NCI-H446 treated with DMSO at 0.1 percent for 48 hours (cell line): ENCODE results near the gene MAP4K3.

Experiments
- DNase-seq: peaks from one replicate; lab custom pipeline; 2025; lab: John Stamatoyannopoulos, UW

MAP4K3 gene

DNA sequence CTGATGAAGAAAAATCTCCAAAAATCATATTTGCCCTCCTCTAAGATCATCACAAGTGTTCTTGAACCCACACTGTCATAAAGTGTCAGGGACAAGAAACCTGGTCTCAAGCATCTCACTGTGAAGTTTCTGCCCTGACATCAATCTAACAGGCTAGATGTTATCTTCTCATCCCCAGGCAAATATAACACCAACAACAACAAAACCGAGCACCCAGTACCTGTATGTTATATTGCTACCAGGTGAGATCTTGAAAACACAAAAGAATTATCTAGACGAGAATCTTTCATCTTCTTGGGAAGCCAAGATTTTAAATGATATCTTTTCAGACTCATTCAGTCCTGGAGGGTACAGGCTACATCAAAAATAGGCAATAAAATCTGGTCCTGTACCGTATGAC lies 8.8 kb upstream of the MAP4K3 start:
- no peak for DNase-seq

DNA sequence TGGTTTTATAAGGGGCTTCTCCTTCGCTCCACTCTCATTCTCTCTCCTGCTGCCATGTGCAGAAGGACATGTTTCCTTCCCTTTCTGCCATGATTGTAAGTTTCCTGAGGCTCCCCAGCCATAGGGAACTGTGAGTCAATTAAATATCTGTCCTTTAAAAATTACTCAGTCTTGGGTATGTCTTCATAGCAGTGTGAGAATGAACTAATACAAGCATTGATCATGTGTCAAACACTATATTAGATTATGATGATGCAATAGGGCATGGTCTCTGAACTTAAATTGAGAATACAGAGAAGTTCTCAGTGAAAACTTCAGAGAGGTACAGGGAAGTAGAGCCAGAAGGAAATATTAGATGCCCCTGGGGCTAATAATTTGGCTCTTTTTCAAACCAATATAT lies 5.9 kb upstream of the MAP4K3 start:
- DNase-seq, result no peak

DNA sequence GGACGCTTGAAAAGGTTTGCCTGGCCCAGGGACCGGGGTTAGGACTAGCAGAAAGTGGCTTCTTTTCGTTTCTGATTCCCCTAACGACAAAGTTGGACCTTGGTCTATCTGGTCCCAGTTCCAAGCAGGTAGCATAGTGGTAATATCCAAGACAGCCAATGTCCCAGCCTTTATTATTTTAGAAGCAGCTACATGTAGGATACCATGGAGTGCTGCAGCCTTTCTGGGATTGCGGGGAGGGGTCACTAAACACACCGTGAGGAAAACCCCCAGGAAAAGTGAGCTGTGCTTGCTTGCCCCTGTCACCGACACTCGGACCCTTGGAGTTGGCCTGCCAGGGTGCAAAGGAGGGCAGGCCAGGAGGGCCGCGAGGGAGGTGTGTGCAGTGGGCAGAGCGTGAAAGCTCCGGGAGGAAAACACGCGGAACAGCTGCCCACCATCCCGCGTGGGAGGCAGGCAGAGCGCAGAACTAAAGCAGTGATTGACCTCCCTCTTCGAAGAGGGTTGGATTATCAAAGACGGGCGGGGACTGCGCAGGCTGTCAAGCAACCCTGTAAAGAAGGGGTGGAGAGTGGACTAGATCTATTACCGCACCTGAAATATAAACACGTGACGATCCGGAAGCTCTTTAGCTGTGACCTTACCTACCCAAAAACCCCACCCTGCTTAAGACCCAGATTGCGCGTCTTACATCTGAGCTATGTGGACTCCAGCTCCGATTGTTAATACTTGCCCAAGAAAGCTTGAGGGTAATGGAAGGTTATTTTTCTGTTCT lies 624 bp upstream of the MAP4K3 start:
- peak; percentile 15 for DNase-seq

DNA sequence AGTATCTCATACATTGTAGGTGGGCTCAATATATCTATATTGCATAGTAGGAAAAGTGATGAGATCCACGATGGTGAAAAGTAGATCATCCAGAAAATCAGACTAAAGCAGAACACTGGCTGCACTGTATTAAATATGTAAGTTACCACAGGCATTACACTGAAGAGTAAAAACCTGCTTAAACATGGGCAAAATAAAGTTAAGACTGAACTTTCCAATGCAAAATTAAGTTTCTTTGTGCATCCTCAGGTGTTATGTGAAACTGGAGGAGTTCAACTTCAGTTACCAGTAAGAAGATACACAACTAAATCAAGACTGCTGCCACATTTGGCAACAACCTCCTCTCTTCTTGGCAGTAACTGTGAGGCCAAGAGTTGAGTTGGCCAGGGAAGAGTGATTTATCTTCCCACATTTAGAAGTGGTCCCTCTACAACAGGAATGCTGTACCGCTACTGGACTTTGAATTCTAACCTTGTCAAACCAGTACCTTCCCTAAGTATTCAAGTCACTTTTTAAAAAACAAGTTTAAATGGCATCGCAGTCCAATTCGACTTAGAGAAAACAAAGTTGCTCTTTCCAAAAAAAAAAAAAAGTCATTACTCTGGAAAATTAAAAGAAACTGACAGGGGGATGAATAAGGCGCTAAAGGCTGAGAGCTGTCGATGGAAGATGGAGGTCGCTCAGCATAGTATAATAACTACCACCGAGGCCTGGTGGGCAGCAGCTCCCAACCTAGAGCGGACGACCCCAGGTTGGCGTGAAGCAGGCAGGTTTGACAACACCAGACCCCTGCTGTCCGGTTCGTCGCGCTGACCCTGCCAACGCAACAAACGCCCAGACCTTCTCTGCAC lies 1.1 kb downstream of the MAP4K3 start:
- peak; percentile 65 for DNase-seq

DNA sequence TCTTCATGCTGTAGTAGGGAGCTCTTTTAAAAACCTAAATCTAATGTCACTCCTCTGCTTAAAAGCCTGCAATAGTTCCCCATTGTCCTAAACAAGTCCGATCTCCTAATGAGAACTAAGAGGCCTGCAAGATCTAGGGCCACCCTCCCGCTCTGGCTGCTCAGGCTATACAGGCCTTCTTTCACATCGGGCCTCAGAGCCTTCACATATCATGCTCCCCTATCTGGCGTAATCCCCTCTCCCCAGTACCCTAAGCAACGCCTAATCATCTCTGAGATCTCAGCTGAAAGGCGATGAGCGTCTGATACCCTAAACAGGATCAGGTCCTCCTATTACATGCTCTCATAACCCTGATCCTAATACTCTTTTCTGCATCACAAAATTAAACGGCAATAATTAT lies 1.9 kb downstream of the MAP4K3 start:
- no peak for DNase-seq

DNA sequence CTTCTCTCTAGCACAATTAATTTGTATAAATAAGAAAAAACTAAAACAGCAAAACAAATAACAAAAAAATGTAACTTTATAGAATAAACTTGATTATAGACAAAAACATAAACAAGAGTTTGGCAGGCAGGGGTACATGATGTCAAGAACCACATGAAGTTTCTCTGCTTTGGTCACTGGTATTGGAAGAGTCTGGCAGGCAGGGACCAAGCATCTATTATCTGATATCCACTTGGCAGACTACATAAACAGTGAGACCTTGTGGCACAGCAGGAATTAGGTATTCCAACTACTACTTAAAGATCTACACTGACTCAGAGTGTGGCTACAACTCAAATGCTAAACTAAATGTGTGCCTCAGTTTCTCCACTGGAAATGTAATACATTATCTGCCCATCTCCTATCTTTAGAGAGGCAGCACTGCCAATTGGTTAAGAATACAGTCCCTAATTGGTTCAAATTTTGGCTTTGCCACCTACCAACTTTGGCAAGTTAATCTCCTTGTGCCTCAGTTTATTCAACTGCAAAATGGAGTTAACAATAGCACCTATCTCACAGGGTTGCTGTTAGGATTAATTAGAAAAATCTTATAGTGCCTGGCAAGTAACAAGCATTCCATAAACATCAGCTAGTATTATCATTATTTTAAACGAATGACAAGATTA lies 2.7 kb downstream of the MAP4K3 start:
- no peak for DNase-seq

DNA sequence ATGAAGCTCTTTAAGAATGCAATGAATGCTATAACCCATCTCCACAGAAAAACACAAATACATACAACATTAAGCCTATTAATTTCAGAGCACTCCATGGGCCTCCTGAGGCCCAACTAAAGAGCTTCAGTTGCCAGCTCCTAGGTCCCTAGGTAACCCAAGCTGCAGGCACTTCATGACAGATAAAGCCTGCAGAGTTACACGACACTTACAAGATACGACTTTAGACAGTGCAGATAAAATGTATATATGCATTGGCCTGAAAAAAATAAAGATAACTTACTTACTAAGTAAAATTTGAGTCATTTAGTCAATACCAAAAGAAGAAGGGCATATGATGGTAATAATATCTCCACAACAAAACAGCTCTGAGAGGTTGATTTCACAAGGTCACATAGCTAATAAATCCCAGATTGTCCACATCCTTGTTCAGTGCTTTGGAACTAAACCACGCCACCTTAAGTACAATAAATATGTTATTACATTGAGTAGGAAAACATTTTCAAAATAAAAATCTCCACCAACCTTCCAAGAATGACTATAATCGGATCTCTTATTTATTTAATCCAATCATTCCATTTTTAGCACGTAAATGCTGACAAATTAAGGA lies 3.4 kb downstream of the MAP4K3 start:
- DNase-seq, result no peak

DNA sequence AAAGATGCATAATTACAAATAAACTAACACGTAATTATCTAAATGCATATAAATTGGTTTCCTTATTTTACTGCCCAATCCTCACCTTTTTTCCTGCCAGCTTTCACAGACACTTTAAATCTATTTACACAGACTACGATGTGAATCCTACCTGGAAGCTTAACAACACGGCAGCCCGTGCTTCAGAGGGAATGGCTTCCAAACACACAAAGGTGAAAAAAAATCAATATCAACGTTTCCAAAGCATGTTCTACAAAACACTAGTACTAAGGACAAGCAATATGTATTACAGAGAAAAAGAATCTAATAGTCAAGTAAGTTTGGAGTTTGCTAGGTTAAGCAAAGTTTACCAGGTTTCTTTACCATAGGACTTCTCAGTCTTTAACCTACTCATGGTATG lies 4.4 kb downstream of the MAP4K3 start:
- DNase-seq, result no peak

DNA sequence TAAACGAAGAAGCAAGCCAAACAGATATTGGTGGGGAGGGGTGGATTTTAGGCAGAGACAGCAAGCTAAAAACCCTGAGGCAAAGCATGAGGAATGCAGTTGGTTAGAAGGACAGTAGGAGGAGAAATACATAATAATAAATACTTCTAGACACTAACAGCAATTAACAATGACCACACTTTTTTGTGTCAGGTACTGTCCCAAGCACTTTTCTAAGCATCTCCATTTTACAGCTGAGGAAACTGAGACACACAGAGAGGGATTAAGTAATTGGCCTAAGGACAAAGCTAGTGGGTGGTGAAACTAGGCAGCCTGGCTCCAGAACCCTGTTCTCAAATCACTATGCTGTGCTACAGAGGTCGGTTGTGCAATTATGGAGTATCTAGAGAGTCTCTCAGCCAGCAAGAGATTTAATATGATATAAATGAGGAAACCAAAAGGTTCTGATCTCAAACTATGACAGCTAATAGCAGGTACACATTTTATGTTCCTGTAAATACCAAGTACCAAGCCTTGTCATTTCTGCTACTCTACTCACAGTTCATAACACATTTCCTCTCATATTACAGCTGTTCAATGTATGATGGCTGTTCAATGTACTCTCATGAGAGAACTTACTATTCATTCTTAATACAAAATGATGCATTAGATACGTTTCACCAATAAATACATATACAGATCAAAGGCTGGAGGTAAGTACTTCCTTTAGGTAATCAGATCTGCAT lies 5.3 kb downstream of the MAP4K3 start:
- DNase-seq, result no peak

DNA sequence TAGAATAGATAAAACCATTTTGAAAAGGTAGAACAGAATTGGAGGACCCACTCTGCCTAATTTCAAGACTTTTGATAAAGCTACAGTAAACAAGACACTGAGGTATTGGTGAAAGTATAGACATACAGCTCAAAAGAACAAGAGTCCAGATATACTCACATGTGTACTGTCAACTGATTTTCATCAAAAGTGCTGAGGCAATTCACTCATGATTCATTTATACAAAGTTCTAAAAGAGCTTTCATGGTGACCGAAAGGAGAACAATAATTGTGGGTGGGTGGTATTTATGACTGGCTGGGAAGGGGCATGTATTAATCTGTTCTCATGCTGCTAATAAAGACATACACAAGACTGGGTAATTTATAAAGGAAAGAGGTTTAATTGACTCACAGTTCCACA lies 7.3 kb downstream of the MAP4K3 start:
- no peak for DNase-seq

DNA sequence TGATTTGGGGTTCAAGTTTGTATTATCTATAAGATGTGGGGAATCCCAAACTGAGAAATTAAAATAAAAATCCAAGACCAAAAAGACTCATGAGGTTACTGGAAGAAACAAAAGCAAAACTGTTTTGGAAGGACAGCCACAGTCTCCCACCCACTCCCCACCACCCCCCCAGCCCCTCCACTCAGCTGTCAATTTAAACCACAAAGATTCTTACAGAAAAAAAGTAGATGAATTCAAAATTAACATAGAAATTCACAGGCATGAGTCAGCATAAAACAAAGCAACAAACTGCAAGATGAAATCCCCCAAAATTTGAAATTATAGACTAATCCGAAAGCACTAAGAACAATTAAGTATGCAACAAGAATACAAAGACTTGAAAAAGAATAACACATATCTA lies 12.1 kb downstream of the MAP4K3 start:
- no peak for DNase-seq

DNA sequence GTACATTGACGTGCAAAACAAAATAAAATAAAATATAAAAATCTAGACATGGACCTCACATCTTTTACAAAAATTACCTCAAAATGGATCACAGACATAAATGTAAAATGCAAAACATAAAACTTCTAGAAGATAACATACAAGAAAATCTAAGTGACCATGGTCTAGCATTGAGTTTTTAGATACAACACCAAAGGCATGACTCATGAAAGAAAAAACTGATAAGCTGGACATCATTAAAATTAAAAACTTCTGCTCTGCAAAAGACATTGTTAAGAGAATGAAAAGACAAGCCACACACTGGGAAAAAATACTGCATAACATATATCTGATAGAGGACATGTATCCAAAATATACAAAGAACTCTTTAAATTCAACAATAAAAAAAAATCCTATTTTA lies 14.4 kb downstream of the MAP4K3 start:
- no peak for DNase-seq

DNA sequence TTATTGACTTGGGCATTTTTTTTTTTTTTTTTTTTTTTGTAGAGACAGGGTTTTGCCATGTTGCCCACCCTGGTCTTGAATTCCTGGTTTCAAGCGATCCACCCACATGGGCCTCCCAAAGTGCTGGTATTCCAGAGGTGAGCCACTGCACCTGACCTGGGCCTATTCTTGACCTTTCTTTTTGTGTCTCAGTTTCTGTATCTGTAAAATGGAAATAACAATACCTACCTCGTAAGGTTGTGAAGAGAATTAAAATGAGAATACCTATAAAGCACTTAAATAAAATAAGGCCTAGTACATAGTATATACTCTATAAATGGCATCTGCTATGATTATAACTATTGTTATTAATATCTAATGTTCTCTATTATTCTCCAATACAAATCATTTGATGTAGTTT lies 15.7 kb downstream of the MAP4K3 start:
- no peak for DNase-seq

DNA sequence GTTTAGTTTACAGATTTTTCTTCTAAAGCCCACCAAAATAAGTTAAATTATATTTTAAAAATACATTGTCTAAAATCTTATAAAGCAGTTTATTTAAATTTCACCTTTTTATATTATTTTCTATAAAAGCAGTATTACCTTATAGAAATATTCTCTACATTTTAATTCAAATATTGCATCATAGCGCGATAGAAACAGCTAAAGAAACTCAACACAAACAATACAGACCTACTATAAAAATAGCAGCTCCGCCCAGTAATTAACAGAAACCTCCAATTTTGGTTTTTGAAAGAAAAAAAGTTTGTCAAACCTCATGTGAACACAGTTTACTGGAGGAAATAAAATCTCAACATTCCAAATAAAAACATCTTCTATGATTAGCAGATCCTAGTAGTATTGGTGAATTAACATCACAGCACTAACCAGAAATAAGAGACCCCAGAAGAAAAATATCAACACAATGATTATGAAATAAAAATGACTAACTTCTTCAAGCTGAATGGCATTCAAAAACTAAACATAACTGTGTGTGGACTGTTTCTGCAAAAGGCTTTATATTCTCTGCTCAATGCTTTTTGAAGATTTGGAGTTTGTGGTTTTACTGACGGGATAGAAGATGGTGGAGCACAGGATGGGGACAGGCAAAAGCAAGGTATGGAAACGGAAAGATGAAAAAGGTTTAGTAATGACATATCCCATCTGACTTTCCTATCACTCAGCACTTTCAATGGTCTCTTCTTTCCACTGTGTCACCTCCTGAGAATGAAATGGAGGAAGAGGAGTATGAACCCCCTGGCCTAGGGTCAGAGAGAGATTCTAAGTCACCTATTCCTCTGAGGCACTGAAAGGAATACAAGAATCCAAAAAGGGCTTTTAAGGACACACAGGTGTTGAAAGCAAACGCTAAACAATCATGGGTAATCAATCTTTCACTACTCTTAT lies 17.5 kb downstream of the MAP4K3 start:
- no peak for DNase-seq

DNA sequence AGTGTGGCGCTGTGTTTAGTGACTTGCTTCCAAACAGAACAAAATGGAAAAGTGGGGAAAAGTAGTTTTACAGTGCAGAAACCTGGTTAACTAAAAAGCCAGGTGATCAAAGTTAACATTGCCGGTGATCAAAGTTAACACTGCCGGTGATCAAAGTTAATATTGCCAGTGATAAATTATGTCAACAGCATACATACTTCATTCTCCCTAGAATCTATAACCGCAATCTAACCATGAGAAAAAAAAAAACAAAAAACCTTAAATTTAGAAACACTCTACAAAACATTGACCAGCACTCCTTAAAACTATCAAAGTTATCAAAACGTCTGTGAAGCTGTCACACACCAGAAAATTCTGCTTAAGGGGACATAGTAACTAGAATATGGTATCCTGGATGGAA lies 18.6 kb downstream of the MAP4K3 start:
- no peak for DNase-seq

DNA sequence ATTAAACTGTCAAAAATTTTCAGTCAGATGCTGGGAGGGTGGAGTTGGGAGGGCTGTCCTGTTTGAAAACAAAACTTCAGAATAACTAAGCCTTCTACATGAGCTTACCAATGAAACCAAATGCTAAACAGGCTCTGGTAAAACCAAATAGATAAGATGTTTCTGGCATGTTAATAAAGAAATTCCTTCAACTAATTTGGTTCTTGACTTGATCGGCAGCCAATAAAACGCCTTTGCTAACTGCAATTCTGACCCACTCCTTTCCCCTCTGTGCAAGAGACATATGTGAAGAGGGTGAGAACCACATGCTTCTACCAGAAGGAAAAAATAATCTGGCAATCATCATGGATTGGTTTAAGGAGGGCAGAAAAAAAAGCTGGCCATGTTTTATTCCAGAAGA lies 20.9 kb downstream of the MAP4K3 start:
- DNase-seq, result peak; percentile 69

DNA sequence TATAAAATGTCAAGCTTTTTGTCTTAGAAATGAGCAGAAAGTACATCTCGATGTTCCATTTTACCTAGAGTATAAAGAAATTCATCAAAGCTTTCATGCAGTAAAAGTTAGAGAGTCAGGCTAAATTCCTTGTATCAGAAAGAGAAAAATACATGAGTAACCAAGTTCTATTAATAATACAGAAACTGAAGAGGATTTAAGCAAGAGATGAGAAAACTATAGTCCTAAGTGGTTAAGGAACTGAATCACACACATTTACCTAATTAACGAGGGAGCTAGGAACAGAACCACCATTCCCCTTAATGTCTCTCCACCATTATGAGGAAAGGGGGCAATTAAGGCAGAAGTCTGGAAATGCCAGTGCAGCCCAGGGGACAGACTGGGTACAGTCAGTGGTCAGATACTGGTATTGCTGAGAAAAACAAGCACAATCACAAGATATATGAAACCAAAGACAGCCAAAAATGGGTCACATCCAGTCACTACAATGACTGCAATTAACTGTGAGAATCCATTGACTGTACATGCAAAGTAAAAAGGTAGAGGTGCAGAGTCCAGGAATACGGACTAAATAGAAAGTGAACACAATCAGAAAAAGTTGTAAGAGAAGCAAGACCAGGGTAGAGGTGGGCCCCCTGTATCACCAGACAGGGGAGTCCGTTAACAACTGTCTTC lies 23.9 kb downstream of the MAP4K3 start:
- no peak for DNase-seq

DNA sequence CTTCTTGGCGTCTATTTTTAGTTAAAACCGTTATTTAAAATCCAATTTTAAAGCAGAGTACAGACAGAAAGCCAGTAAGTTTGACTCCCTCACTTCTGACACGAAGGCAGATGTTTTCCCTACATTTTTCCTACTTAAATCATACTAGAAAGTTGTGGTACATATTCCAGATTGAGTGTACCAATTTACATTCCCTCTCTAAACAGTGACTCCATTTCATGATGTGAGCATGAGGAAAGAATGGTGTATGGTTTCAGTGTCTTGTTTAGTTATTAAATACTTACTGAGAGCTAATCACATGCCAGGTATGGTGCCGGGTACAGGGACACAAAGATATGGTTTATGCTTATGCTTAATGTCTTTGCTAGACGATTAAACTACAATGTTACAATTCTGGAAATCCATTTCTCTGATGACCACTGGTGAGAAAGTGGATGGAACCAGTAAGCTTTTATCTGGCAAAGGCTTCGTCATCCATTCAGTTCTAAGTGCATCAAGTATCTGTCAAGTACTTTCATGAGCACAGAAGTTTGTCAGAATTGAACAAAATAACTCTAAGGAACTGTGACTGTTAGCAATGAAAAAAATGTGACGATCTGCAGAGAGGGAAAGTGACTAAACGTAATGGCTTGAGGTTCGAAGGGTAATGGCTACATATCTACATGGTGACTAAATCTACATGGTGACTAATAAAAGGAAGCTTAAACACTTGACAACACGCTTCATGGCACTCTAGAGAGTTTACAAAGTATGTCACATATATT lies 25.7 kb downstream of the MAP4K3 start:
- DNase-seq, result no peak

DNA sequence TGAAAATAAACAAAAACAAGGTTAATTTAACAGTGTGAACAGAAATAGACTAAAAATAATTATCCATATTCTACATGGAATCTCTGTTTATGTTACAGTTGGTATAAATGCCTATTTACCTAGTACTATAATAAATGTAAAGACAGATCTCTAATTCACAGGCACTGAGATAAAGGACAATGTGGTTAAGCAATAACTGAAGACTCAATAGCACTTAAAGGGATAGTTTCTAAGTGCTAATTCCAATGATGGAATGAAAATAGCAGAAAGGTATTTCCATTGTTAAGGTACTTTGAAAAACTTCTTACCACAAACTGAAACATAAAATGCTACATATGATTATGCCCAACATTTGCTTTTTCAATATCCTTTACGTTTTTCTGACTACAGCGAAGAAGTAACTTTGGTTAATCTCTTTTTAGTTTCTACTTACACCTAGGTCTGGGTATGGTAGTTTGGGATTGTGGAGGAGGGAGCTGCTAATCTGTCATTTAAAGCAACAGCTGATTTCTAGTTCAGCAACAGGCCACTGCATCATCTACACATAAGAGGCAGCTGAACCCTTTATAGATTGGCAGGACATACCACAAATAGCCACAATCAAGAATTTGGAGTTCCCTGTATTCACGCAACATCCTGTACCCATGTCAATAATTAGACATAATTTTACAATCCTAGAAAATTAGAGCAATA lies 27.2 kb downstream of the MAP4K3 start:
- DNase-seq, result no peak
